Right ventricle myocardium superior (tissue), 1 donor: ENCODE measurements around the gene DCT. TPM values are rescaled to one million over a fixed set of nuclear protein-coding genes. Genes with fewer than 3 reads are reported as not detected.

ENCODE experiments used
- ATAC-seq: fragments of 200-7000 bp; cut with Tn5 transposase; one replicate; pipeline ENCODE4 v1.9.1; 2020; ENCODE audit warnings: mild to moderate bottlenecking; ENCODE audit not compliant: poor library complexity
- DNase-seq: peaks from one replicate; pipeline ENCODE4 v3.0.0-alpha.2; 2020
- intact Hi-C: fragments of 100-400 bp; cut with DNase I; formaldehyde crosslinking; loops from one replicate; pipeline ENCODE4 v1.11.2; 2022
- total RNA-seq: library from RNA; stranded (reverse); fragmentation: NEBNext Ultra II Directional; extraction: Animal tissue kit (Norgen Biotek cat#: 25700); gene quantifications from one replicate; pipeline ENCODE4 v1.2.1, GENCODE V29; 2021
- donor health status: DM: no; HTN: yes; CAD: no; lungs with severe emphysema.

DCT gene
- total RNA-seq, 1 donor from 2014 or later = 0.22 TPM

DNA sequence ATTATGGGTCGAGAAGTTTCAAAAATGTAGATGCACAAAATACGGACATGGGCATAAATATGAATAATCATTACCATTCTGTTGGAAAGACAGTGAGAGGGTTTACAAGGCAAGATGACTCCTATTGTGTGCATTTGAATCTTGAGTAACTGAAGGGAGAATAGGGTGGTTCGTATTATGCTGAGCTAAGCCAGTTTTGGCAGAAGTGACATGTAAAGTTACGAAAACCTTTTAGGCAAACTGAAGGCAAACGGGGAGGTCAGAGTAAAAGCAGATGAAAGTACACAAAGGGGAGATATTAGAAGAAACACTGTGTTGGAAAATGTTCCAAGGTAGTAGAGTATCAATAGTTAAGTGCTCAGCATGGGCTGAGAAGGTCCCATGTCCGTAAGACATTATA lies 16.8 kb downstream of the DCT start:
- intact Hi-C loops = no loop called here
- ATAC-seq (no peak), DNase-seq (no peak)

GRCh38 chr13:94459116-94459515 lies 20.4 kb downstream of the DCT start:
- ATAC-seq = no peak
- intact Hi-C loops = no loop called here
- DNase-seq = no peak

- DNase-seq (no peak), ATAC-seq (no peak)
- intact Hi-C loops = no loop called here
Measured at GRCh38 chr13:94455414-94455813, 24.1 kb downstream of the DCT start.

DNA sequence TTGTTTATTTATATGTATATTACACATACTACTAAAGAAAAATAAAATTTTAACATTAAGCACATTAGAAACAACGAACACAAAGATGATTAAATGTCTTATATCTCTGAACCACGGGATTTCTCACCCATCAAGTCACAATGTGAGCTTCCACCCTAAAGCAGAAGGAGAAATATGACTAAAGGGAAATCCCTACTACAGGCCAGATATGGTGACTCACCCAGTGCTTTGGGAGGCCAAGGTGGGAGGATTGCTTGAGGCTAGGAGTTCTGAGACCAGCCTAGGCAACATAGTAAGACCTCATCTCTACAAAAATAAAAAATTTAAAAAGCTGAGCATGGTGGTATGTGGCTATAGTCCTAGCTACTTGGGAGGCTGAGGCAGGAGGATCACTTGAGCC lies 24.6 kb downstream of the DCT start:
- ATAC-seq = no peak
- intact Hi-C loops = no loop called here
- DNase-seq = no peak

- intact Hi-C loops = no loop called here
- no peak for ATAC-seq
- DNase-seq = no peak
Measured at GRCh38 chr13:94454334-94454733, 25.1 kb downstream of the DCT start.

DNA sequence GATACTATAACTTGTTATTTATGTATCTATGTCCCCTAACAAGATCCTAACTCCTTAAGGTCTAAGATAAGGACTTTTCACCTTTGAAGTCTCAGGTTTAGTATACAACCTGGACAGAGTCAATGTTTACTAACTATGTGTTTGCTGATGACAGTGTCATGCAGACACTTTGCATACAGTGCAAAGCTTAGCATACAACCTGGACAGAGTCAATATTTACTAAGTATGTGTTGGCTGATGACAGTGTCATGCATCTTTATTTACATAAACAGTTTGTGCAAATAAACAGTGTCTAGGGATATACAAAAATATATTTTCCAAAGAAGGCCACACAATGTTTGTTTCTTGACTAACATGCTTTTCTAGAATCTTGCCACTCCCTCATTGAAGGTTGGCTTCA lies 34.7 kb downstream of the DCT start:
- intact Hi-C loops = no loop called here
- no peak for DNase-seq
- no peak for ATAC-seq

GRCh38 chr13:94435604-94436226 lies 43.8 kb downstream of the DCT start:
- DNase-seq (no peak), ATAC-seq (peak; percentile 39)
- intact Hi-C loops = loop anchor here (2.0 kb wide), 1 partner anchor 181 kb away; no protein-coding TSS in a partner anchor

DNA sequence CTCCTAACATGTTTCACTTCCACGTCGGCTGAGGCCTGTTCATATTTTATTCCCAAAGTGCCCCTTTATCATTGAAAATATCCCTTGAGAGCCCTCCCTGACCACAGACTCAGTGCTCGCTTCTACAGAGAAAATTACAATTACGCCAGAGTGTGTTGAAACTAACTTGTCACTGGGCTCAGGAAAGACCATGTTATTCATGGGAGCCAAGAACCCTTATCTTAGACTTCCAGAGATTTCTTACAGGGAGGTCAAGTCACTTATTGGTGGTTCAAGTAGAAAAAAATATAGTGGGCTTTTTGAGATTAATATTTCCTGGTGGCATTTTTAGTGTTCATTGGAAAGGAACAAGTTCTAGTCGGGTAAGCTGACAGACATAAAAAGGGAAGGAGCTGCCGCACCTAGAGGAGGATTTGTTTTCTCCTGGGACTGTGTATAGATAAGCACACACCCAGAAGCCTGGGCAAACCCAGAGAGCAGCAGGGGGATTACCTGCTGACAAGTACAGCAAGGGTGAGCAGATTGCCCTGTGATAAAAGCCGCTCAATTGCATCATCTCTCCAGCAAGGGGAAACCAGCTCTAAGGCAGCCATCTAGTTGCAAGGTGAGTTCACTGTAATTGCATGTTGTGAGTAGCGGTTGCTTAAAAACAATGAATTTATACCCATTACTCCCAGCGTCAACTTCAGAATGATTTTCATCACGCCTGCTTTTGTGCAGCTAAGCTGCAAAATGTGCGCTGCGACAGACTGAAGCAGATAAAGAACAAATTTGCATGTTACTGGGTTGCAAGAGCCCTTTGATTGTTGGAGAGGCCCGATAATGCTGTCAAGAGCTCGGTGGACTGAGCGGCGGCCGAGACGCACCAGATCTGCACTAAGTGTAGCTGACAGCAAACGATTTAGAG lies 46.2 kb downstream of the DCT start:
- DNase-seq (peak; percentile 47), ATAC-seq (peak; percentile 87)
- intact Hi-C loops = no loop called here

DNA sequence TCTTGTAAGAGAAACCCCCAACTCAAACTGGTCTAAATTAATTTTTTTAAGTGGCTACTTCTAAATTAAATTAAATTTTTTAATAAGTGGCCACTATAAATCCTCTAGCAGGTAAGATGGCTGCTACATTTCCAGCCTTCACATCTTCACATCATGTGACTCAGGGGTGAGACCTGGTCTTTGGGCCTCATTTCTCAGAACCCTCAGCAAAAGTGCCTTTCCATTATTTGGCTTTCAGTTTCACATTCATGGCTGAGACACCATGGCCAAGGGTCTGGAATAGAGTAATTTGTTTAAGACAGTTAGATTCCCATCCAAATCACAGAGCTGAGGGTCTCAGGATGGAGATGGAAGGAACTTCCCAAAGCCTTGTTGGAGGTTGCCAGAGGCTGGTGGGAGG lies 47.5 kb downstream of the DCT start:
- ATAC-seq = no peak
- intact Hi-C loops = no loop called here
- no peak for DNase-seq

- intact Hi-C loops = no loop called here
- DNase-seq (no peak), ATAC-seq (no peak)
Measured at GRCh38 chr13:94431574-94431973, 47.9 kb downstream of the DCT start.

DNA sequence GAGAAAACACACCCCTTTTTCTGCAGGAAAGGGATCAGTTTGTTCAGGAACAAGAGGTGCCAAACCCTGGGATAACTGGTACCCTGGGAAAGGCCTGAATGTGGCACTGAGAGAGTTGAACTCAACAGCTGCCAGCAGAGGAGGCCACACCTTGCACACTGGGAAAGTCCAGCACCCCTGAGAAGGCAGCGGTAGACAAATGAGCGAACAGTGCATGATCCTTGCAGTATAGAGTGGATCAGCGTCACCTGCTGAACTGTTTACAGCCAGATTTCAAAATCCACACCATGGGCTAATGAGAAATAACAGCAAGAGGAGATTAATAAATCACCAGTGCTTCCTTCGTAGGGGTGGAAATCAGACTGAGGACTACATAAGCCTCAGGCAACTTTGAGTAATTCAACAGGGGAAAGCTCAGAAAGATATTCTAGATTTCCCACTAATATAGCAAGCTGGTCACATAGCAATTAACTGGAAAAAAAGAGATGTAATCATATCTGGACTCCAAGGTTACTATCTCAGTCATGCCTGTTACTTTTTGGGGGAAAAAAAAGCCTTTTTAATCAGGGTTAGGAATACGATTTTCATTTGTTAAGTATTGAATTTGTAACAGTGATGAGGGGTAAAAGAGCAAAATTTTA lies 52.0 kb downstream of the DCT start:
- ATAC-seq (no peak), DNase-seq (no peak)
- intact Hi-C loops = no loop called here

GRCh38 chr13:94419925-94420305 lies 59.6 kb downstream of the DCT start:
- intact Hi-C loops = no loop called here
- ATAC-seq (no peak), DNase-seq (no peak)

DNA sequence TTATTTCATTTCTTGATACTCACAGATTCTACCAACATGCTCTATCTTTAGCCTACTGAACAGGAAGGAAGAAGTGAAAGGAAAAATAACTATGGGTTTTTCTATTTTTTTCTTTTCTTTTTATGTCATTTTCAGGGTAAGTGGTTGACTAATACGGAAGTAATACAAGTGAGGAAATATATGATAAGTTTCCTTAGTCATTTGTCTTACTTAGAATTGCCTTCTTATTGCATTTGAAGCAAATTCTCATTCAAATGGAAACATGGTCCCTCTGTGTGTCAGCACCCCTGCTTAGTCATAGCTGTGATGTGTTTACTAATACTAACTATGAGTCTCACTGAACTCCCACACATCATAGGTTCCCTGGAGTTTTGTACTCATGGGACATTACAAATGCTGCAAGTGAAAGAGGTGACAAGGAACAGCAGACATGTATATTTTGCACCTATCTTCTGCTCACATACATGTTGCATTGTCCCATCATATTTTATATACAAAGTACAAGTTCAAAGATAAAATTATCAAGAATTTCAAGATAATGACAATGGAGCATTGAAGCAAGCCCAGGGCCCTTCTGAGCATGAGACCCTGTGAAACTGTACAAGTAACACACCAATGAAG lies 60.1 kb downstream of the DCT start:
- DNase-seq (no peak), ATAC-seq (no peak)
- intact Hi-C loops = no loop called here

DNA sequence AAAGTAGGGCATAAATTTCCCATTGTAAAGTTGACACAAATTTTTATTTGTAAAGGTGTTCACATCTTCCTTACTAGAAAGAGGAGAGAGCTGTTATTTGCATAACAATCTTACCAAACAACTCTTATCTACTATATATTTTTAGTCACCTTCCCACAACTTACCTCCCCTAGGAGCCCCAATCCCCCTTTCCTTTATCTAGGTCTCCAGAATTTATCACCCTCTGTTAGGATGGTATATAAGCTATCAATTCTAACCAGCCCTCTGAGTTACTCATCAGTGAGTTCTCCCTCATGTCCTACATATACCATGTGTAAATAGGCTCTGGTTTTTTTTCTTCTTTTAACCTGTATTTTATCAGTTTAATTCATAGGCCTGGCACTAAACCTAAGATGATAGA lies 62.2 kb downstream of the DCT start:
- ATAC-seq (no peak), DNase-seq (no peak)
- intact Hi-C loops = no loop called here

GRCh38 chr13:94416454-94417080 lies 62.9 kb downstream of the DCT start:
- intact Hi-C loops = no loop called here
- ATAC-seq (peak; percentile 29), DNase-seq (no peak)

DNA sequence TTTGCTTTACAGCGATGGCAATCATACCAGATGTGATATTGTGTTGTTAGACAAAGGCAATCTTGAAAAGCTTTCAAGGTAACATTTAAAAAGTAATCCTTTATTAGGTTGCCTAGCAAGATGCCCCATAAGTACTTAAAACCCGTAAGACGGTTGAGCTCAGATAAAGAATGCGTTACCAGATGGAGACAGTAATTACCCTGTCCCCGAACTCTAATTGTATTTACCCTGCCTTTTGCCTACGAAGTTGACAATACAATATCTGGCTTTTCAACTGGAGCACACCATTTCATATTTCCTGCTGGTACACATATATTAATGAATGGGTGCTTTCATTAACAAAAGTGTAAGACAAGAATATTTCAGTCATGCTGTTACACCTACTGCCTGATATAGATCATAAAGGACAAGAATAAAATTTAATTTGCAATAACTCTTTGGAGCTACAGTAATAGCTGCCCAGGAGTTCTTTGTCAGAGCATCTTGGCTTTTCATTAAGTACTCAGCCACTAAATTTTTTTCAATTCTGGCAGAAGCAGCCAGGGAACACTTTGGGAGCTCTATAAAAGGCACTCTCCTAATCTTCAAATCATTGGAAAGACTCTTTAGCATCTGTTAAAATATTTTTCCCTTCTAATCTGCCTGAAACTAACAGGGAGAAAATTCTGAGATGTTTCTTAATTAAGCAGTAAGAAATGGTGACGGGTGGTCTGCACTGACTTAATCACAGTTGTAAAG lies 63.8 kb downstream of the DCT start:
- DNase-seq (no peak), ATAC-seq (no peak)
- intact Hi-C loops = no loop called here

GRCh38 chr13:94414708-94415107 lies 64.8 kb downstream of the DCT start:
- ATAC-seq (peak; percentile 39), DNase-seq (no peak)
- intact Hi-C loops = no loop called here

- intact Hi-C loops = no loop called here
- no peak for ATAC-seq
- DNase-seq = no peak
Measured at GRCh38 chr13:94414141-94414540, 65.3 kb downstream of the DCT start.
